Subcutaneous preadipocyte (primary cell): ENCODE measurements around the gene CLCN6. TPM values are rescaled to one million over a fixed set of nuclear protein-coding genes. Genes with fewer than 3 reads are reported as not detected.

Experiments used
- small RNA-seq: library from RNA; depleted of rRNA; stranded (forward); fragments of <200 nt; gene quantifications from one replicate; pipeline ENCODE3, GENCODE V24; 2012
- total RNA-seq: library from RNA; depleted of rRNA; stranded (reverse); fragments of >200 nt; gene quantifications from 2 replicates; pipeline ENCODE4 v1.2.3, GENCODE V29; 2012

Gene CLCN6, protein sequence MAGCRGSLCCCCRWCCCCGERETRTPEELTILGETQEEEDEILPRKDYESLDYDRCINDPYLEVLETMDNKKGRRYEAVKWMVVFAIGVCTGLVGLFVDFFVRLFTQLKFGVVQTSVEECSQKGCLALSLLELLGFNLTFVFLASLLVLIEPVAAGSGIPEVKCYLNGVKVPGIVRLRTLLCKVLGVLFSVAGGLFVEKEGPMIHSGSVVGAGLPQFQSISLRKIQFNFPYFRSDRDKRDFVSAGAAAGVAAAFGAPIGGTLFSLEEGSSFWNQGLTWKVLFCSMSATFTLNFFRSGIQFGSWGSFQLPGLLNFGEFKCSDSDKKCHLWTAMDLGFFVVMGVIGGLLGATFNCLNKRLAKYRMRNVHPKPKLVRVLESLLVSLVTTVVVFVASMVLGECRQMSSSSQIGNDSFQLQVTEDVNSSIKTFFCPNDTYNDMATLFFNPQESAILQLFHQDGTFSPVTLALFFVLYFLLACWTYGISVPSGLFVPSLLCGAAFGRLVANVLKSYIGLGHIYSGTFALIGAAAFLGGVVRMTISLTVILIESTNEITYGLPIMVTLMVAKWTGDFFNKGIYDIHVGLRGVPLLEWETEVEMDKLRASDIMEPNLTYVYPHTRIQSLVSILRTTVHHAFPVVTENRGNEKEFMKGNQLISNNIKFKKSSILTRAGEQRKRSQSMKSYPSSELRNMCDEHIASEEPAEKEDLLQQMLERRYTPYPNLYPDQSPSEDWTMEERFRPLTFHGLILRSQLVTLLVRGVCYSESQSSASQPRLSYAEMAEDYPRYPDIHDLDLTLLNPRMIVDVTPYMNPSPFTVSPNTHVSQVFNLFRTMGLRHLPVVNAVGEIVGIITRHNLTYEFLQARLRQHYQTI
- total RNA-seq = 15.1 and 23.7 TPM in 2 replicates

DNA sequence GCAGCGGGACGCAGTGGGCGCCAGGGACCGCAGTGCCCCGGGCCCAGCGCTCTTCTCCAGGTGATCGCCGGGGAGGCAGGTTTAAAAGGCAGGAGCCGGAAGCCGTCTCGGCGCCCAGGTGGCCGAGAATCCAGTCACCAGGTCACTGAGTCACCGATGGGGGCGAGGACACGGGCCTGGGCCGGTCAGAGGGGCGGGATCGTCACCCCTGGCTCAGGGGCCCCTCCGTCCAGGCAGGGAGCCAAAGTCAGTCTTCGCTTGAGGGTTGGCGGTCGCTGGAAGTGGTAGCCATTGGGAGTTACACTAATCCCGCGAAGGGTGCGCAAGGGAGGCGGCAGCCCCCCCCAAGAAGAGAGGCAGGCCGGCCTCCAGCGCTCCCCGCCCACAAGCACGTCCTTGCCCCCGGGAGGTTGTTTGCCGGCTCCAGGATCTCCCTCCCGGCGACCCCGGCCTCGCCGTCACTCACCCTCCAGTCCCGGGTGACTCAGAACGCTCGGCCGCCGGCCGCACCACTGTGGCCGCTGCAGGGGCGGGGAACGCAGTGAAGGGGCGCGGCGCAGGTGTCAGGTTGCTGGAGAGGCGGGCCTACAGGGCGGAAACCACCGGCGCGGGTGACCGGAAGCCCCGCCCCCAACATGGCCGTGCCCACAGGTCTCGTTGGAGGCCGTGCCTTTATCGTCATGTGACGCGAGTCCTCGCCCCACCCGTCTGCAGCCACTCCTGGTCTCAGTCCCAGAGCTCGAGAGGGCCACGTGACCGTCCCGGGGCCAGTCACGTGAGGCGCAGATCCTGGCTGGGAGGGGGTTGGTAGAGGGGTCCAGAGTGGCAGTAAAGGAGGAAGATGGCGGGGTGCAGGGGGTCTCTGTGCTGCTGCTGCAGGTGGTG lies at the start of gene CLCN6, which contains the start of gene MTHFR:
Gene CLCN6, plus strand, starts transcription at position 770 of the 885 bp plus-strand sequence. Its CDS starts 72 bp downstream, at position 842.
Gene MTHFR, minus strand, starts transcription at position 543 of the 885 bp plus-strand sequence. CDS start 2,848 bp downstream, outside the sequence.

DNA sequence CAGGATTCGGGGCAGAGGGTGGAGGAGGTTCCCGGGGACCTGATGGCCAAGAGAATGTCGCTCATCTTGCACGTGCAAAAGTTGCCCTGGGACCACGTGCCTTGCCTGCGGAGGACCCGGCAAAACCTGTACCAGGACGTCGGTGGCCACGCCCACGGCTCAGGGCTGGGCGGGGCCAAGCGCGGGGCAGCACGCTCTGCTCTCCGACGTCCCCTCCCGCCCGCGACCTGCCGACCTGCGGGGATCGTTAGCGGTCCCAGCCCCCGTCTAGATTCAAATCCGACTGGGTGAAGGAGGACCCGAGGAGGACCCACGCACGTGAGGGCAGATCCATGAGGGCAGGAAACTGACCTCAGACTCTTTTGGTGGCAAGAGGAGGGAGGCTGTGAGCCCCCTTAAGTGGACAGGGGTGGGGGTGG lies 44.0 kb upstream of the CLCN6 start, which contains the start of gene C1orf167:
Gene C1orf167, plus strand, starts transcription at position 206 of the 419 bp plus-strand sequence. CDS start 2,208 bp downstream, outside the sequence.

DNA sequence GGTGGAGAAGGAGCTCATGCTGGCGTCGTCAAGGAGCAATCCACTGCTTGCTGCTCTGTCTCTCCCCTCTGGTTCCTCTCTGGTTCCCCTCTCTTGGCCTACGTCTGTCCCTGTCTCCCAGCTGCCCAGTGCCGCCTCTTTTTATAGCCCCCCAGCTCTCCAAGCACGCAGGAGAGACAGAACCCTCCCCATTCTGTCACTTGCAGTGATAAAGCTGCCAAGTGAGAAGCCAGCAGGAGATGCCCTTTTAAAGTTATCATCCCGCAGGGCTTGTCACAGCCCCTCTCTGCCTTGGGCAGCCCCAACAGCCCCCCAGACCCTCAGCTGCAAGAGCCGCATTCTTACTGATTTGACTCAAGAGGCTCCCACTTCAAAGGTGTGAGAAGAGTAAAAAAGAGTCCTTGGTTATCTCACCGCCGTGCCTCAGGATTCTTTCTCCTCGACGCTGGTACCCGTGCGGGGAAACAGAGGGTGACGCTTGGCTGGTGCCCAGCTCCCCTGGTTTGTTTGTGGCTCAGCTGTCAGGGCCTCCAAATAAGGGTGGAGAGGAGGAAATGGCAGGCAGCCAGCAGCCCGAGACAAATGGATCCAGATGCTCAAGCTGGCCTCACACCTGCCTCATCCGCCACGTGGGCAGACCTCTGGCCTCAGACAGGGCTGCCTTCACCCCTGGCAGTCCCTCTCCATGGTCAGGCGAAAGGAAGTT lies 41.8 kb downstream of the CLCN6 start, which contains the start of gene NPPA:
Gene NPPA, minus strand, starts transcription at position 117 of the 706 bp plus-strand sequence. Its CDS starts 99 bp downstream, at position 18.

DNA sequence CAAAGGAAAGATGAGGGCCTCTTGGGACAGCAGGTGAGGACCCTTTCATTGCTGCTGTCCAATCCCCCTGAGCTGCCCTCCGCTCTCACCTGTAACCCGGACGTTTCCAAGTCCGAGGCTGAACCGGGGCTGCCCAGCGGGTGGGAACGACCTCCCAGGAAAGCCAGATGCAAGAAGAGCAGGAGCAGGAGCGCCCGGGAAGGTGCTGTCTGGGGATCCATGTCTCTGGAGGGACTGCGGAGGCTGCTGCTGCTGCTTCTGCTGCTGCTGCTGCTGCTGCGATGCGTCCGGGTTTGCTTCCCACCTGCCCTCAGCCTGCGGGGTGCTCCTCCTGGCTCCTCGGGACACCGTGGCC lies 52.6 kb downstream of the CLCN6 start, which contains the start of gene NPPB:
Gene NPPB, minus strand, starts transcription at position 333 of the 355 bp plus-strand sequence. Its CDS starts 112 bp downstream, at position 221.

Small RNAs within 50 kb of the gene (small RNA-seq; reads per million reads assigned to genes)
- gene RF02156 = not detected
- not detected for gene RF02157
- not detected for gene RF02158

Other genes with a start within 250 kb of the CLCN6 start
- under 0.01 TPM in 1 of 2 replicates, not detected in the other for gene FBXO2, start 151.8 kb upstream of the CLCN6 start, total RNA-seq
- 8.0 and 8.1 TPM in 2 replicates for gene FBXO44, start 151.3 kb upstream of the CLCN6 start, total RNA-seq
- 2.2 and 2.9 TPM in 2 replicates for gene FBXO6, start 142.0 kb upstream of the CLCN6 start, total RNA-seq
- 36.6 and 41.2 TPM in 2 replicates for gene MAD2L2, start 125.0 kb upstream of the CLCN6 start, total RNA-seq
- gene DRAXIN, start 114.5 kb upstream of the CLCN6 start, total RNA-seq = under 0.01 TPM in 2 replicates
- 34.2 and 45.6 TPM in 2 replicates for gene AGTRAP, start 70.1 kb upstream of the CLCN6 start, total RNA-seq
- not detected in 2 replicates for gene C1orf167, start 44.0 kb upstream of the CLCN6 start, total RNA-seq
- gene MTHFR, start 227 bp upstream of the CLCN6 start, total RNA-seq = 26.6 and 32.0 TPM in 2 replicates
- not detected in 2 replicates for gene NPPA, start 41.6 kb downstream of the CLCN6 start, total RNA-seq
- gene NPPB, start 52.8 kb downstream of the CLCN6 start, total RNA-seq = not detected in 2 replicates
- 49.6 and 58.6 TPM in 2 replicates for gene KIAA2013, start 120.2 kb downstream of the CLCN6 start, total RNA-seq
- 221 and 251 TPM in 2 replicates for gene PLOD1, start 128.5 kb downstream of the CLCN6 start, total RNA-seq
- 47.4 and 61.6 TPM in 2 replicates for gene MFN2, start 174.3 kb downstream of the CLCN6 start, total RNA-seq
- 23.1 and 24.4 TPM in 2 replicates for gene MIIP, start 213.3 kb downstream of the CLCN6 start, total RNA-seq